GM19328 (cell line): ENCODE measurements around the gene MRM3.
"Not testable (repeated sequence)": the region's sequence is repeated elsewhere in the genome, so short reads cannot be mapped to it uniquely, and the experiment has no call there.

ENCODE experiments used
- ATAC-seq: cut with Tn5 transposase; IDR thresholded peaks from one replicate; pipeline ENCODE4 v1.9.1; 2021; ENCODE audit warnings: mild to moderate bottlenecking, moderate library complexity; ENCODE audit not compliant: unreplicated experiment

Gene MRM3

GRCh38 chr17:794876-795275 is 12.7 kb downstream of the MRM3 start:
- no peak for ATAC-seq

GRCh38 chr17:795276-795675 is 13.1 kb downstream of the MRM3 start:
- no peak for ATAC-seq

DNA sequence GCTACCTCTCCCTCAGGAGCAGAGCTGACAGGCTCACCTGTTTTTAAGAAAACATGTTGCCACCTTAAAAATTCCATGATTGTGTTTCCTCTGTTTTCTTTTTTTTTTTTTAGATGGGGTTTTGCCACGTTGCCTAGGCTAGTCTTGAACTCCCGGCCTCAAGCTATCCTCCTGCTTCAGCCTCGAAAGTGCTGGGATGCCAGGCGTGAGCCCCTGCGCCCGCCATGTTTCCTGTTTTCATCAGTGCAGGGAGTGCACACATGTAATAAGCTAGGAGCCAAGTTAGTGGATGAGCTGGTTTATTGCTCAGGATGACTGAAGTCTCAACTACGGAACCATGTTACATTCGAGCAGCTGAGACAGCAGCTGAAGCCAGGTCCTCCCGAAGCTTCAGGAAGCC is 13.6 kb downstream of the MRM3 start:
- ATAC-seq = no peak

- ATAC-seq = no peak
Observed at GRCh38 chr17:796609-797008, 14.5 kb downstream of the MRM3 start.

DNA sequence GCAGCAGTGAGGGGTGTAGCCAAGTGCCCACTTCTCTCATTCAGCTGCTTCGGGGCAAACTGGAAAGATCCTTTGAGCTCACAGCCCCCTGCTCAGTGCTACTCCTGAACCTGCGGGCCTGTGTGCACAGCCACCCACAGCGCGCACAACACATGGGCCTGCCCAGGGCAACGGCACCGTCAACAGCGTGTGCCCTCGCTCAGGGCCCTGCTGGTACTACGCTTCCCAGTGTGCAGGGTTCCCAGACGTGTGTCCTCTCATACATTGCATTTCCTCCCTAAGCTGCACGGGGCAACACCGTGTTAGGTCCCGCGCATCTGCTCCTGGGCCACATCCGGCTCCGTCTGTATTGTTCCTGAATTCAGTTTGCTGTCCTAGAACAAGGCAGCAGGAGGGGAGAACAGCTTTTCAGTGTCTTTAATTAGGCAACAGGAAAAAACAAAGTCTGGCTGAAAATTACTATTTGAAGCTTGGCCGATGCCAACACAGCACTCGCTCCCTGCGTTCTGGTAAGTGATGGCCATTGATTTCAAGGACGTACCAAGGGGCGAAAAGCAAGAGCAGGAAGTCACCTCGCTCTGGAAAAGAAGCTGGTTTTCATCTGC is 15.2 kb downstream of the MRM3 start:
- no peak for ATAC-seq

DNA sequence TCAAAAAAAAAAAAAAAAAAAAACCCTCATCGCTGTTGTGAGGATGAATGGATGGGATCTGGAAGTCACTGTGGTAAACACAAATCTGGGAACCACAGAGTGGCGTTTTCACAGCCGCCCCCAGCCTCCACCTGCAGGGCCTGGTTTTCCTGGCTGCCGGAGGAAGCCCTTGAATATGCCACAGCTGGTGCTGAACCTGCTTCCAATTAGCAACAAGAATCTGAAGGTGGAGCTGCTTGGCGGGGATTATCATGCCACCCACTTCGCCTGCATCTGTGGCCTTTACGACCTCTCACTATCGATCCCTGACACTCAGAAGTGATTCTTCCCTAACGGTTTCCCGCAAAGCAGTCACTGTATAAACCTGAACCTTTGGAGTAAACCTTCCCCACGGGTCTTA is 16.1 kb downstream of the MRM3 start:
- no peak for ATAC-seq

DNA sequence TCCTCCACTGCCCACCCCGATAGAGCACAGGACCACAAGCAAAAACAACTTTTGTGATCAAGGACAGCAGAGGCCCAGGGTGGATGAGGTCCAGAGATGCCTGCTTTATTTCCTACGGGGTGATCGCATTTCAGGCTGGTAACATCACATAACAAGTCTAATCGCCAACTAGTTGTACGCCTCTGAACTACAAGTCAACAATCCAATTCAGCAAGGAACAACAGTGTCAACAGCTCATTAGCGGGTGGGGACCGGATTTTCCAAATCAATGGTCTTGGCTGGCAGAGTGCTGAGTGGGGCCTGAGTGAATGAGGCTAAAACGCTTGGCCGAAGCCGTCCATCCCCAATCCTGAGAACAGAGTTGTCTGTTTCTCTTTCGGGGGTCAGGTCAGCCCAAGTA is 17.1 kb downstream of the MRM3 start:
- no peak for ATAC-seq

GRCh38 chr17:800446-801242 is 18.5 kb downstream of the MRM3 start:
- ATAC-seq = no peak

DNA sequence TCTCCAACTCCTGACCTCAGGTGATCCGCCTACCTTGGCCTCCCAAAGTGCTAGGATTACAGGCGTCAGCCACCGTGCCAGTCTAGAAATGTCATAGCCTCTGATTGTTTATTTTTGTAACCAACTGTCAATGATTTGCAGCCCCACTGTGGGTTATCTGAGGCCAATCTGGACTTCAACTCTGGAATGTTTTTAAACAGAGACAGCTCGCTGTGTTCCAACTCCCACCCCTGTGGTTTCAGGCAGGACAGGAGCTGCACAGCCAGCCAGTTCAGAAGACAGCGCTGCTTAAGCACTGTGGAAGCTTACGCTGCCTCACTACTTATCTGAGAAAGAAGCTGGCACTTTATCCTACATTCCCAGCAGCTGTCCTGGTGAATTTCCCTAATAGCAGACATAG is 19.5 kb downstream of the MRM3 start:
- no peak for ATAC-seq

DNA sequence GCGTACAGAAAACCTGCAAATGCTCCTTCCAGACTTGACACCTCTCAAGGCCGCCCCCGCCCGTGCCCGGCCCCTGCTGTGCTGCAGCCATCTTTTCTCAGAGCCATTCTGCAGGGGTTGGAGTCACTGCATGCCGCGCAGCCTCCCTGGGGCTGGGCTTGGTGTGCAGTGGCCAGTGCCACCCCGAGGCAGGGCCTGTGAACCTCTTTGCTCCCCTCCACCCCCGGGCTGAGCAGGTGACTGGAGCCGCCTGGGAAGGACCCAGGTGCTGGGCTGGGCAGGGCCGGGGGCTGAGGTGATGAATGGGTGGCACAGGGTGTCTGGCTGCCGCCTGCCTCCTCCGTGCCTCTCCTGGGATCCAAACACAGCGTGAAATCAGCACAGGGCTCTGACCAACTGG is 20.3 kb downstream of the MRM3 start:
- no peak for ATAC-seq

DNA sequence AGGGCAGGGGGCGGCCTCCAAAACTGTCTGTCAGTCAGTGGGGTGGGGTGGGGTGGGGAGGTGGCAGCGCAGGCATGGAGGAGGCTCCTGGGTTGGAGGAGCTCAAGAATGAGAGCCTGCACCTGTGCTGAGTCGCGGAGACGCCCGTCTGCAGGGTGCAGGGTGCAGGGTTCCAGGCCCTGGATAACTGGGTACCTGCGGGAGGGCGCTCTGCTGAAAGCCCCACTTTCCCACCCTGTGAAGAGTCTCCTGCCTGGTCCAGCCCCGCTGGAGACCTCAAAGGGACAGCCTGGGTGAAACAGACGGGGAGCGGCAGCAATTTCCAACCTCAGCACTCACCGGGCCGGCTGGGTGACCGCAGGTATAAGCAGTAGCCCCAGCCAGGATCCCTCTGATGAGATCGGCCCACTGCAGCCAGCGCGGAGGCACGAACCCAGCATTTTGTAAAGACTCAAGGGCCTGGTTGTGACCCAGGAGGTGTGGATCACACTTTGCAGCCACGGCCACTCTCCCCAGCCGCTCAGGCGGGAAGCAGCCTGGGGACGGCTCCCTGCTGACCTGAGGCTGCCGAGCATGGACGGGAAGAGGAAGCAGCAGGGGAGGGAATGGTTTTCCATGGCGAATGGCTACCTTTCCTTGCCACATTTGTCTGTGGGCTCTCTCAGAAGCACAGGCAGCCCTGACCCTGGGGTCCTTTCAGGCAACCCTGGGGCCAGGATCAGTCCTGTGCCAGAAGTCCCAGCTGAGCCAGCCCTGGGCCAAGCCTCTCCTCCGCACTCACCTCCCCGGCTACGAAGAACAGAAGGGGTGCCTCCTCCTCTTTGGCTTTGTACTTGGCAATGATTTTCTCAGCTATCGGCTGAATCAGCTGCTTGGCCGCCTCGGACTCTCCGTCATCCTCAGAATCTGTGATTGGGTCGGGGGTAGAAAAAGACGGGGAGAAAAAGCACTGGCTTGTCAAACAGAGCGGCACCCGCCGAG is 21.0 kb downstream of the MRM3 start:
- no peak for ATAC-seq

- ATAC-seq = no peak
Observed at GRCh38 chr17:804541-805435, 22.6 kb downstream of the MRM3 start.

DNA sequence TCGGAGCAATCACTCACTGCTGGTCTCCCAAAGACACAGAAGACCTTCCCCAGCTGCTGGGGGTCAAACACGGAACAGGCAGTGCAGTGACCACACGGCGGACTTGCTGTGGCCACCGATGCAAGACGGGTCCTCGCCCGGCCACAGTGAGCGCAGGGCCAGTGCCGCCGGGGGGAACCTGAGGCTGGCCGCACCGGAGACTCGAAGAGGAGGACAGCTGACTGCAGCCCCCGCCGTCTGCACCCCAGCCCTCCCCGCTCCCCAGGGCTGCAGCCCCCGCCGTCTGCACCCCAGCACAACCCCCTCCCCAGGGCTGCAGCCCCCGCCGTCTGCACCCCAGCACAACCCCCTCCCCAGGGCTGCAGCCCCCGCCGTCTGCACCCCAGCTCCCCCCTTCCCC is 23.7 kb downstream of the MRM3 start:
- ATAC-seq = not testable (repeated sequence)

- ATAC-seq = no peak
Observed at GRCh38 chr17:806346-806745, 24.2 kb downstream of the MRM3 start.

- no peak for ATAC-seq
Observed at GRCh38 chr17:806781-807522, 24.8 kb downstream of the MRM3 start.

- no peak for ATAC-seq
Observed at GRCh38 chr17:807523-808294, 25.6 kb downstream of the MRM3 start.

GRCh38 chr17:811051-811784 is 29.1 kb downstream of the MRM3 start:
- ATAC-seq = no peak

DNA sequence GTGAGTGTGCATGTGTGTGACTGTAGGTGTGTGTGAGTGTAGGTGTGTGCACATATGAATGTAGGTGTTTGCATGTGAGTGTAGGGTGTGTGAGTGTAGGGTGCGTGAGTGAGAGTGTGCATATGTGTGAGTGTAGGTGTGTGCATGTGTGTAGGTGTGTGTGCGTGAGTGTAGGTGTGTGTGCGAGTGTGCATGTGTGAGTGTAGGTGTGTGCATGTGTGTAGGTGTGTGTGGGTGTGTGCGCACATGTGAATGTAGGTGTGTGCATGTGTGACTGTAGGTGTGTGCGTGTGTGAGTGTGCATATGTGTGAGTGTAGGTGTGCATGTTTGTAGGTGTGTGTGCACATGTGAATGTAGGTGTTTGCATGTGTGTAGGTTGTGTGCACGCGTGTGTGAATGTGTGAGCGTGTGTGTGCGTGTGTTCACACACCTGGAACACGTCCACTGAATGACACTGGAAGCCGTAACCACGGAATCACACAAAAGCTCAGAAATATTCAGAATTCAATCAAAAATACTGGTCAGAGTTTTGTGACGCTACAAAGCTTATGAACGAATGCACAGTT is 30.6 kb downstream of the MRM3 start:
- no peak for ATAC-seq
